ENCODE data around the gene SLCO2B1.

The SLCO2B1 gene

GRCh38 chr11:75229466-75229865 lies 78.6 kb downstream of the SLCO2B1 start:
- no peak for DNase-seq

- DNase-seq = no peak
Observed at GRCh38 chr11:75230621-75231020, 79.7 kb downstream of the SLCO2B1 start.

GRCh38 chr11:75233754-75234172 lies 82.9 kb downstream of the SLCO2B1 start:
- no peak for DNase-seq

GRCh38 chr11:75236062-75236461 lies 85.2 kb downstream of the SLCO2B1 start:
- DNase-seq = no peak

GRCh38 chr11:75237050-75237449 lies 86.1 kb downstream of the SLCO2B1 start:
- no peak for DNase-seq

- DNase-seq = no peak
Observed at GRCh38 chr11:75238595-75239440, 87.9 kb downstream of the SLCO2B1 start.

GRCh38 chr11:75239531-75240290 lies 88.8 kb downstream of the SLCO2B1 start:
- no peak for DNase-seq

GRCh38 chr11:75240311-75241035 lies 89.6 kb downstream of the SLCO2B1 start, which contains the start of gene TPBGL:
TSS of gene TPBGL (plus strand) at chr11:75240774. CDS start at chr11:75241050, 276 bp downstream.
- DNase-seq = no peak

- peak; percentile 86 for DNase-seq
Observed at GRCh38 chr11:75241036-75241905, 90.4 kb downstream of the SLCO2B1 start.

- no peak for DNase-seq
Observed at GRCh38 chr11:75241906-75242644, 91.2 kb downstream of the SLCO2B1 start.

- no peak for DNase-seq
Observed at GRCh38 chr11:75242722-75243600, 92.1 kb downstream of the SLCO2B1 start.

GRCh38 chr11:75244052-75244814 lies 93.3 kb downstream of the SLCO2B1 start:
- no peak for DNase-seq

- DNase-seq = no peak
Observed at GRCh38 chr11:75245356-75246005, 94.6 kb downstream of the SLCO2B1 start.

- no peak for DNase-seq
Observed at GRCh38 chr11:75246006-75246670, 95.2 kb downstream of the SLCO2B1 start.

GRCh38 chr11:75246671-75247350 lies 95.9 kb downstream of the SLCO2B1 start:
- DNase-seq = no peak

GRCh38 chr11:75248924-75249256 lies 98.0 kb downstream of the SLCO2B1 start:
- DNase-seq = no peak

GRCh38 chr11:75249704-75250103 lies 98.8 kb downstream of the SLCO2B1 start:
- no peak for DNase-seq

GRCh38 chr11:75254326-75254725 lies 103.4 kb downstream of the SLCO2B1 start:
- no peak for DNase-seq
